Colonic mucosa (tissue), 4 donors: ENCODE results near the gene NT5DC3. TPM values are rescaled to one million over a fixed set of nuclear protein-coding genes. Genes with fewer than 3 reads are reported as not detected.

Source experiments
- DNase-seq: peaks from one replicate; pipeline ENCODE4 v3.0.0-alpha.2; 2020
- H3K27ac ChIP-seq: fragments of 200-600 bp; one replicate; pipeline ENCODE4 v1.8.0; 2021
- H3K27me3 ChIP-seq: fragments of 200-600 bp; one replicate; pipeline ENCODE4 v1.8.0; 2021
- H3K36me3 ChIP-seq: fragments of 200-600 bp; one replicate; pipeline ENCODE4 v1.8.0; 2021
- H3K4me1 ChIP-seq: fragments of 200-600 bp; one replicate; pipeline ENCODE4 v1.8.0; 2021; ENCODE audit warnings: mild to moderate bottlenecking
- H3K4me3 ChIP-seq: fragments of 200-600 bp; one replicate; pipeline ENCODE4 v1.8.0; 2021
- H3K9ac ChIP-seq, 2 donors: one replicate each; pipeline ENCODE4 v1.7.0; 2013; ENCODE audit warnings: control low read depth in 2 of 2, low read depth in 2 of 2, low read length in 2 of 2
- H3K9me3 ChIP-seq: fragments of 200-600 bp; one replicate; pipeline ENCODE4 v1.8.0; 2021
- CTCF ChIP-seq: fragments of 200-600 bp; IDR thresholded peaks from one replicate; pipeline ENCODE4 v1.8.0; 2022; ENCODE audit warnings: antibody characterized with exemption, mild to moderate bottlenecking
- intact Hi-C: fragments of 100-400 bp; cut with DNase I; formaldehyde crosslinking; loops from one replicate; pipeline ENCODE4 v1.14.1; 2022
- total RNA-seq, 2 donors: library from RNA; stranded (reverse); fragmentation: NEBNext Ultra II Directional in 1 of 2; extraction: Animal tissue kit (Norgen Biotek cat#: 25700) in 1 of 2; gene quantifications; one replicate each; pipeline ENCODE4 v1.2.1, GENCODE V29; 2021
- donor health status: healthy.
- donor health status: DM: no; HTN: no; CAD: no.
- donor health status: DM: no; HTN: no; CAD: no.

The NT5DC3 gene
- total RNA-seq, 2 donors from 2014 or later, result 10.0 to 22.6 TPM

- TF ChIP-seq CTCF, result no peak
- intact Hi-C loops, result no loop called here
- Histone ChIP-seq H3K9me3 (no peaks in the 10 kb centered on the region), H3K9ac (no peak overlapping the region), H3K27ac (no peak overlapping the region), H3K4me1 (no peaks in the 10 kb centered on the region), H3K4me3 (no peak overlapping the region), H3K36me3 (no peaks in the 10 kb centered on the region), H3K27me3 (no peaks in the 10 kb centered on the region)
- no peak for DNase-seq
Measured at GRCh38 chr12:103848917-103849491, 8.0 kb upstream of the NT5DC3 start.

- TF ChIP-seq CTCF, result no peak
- no peak overlapping the region for H3K9ac ChIP-seq
- H3K36me3 ChIP-seq, result no peaks in the 10 kb centered on the region
- H3K4me3 ChIP-seq, result no peak overlapping the region
- H3K27ac ChIP-seq, result peak overlapping the region; percentile 39
- H3K27me3 ChIP-seq, result no peaks in the 10 kb centered on the region
- no peak for DNase-seq
- intact Hi-C loops, result no loop called here
- H3K9me3 ChIP-seq, result no peaks in the 10 kb centered on the region
- H3K4me1 ChIP-seq, result peaks cover 4% of the 10 kb centered on the region
Measured at GRCh38 chr12:103848143-103848542, 7.1 kb upstream of the NT5DC3 start.

- intact Hi-C loops, result no loop called here
- Histone ChIP-seq H3K4me3 (no peak overlapping the region), H3K9me3 (no peaks in the 10 kb centered on the region), H3K27ac (no peak overlapping the region), H3K4me1 (peaks cover 4% of the 10 kb centered on the region), H3K9ac (no peak overlapping the region), H3K27me3 (no peaks in the 10 kb centered on the region), H3K36me3 (no peaks in the 10 kb centered on the region)
- DNase-seq, result no peak
- no peak for TF ChIP-seq CTCF
Measured at GRCh38 chr12:103846415-103846814, 5.4 kb upstream of the NT5DC3 start.

GRCh38 chr12:103844305-103844704 is 3.3 kb upstream of the NT5DC3 start:
- TF ChIP-seq CTCF, result no peak
- no peak overlapping the region for H3K9ac ChIP-seq
- no peak overlapping the region for H3K27ac ChIP-seq
- no peaks in the 10 kb centered on the region for H3K9me3 ChIP-seq
- H3K27me3 ChIP-seq, result no peaks in the 10 kb centered on the region
- intact Hi-C loops, result no loop called here
- no peak for DNase-seq
- H3K4me3 ChIP-seq, result no peak overlapping the region
- no peaks in the 10 kb centered on the region for H3K36me3 ChIP-seq
- peaks cover 4% of the 10 kb centered on the region for H3K4me1 ChIP-seq

GRCh38 chr12:103841690-103842584 is 903 bp upstream of the NT5DC3 start:
- Histone ChIP-seq H3K36me3 (no peaks in the 10 kb centered on the region), H3K4me1 (peaks cover 8% of the 10 kb centered on the region), H3K9ac (peak overlapping the region; percentile 26 to 51), H3K9me3 (no peaks in the 10 kb centered on the region), H3K4me3 (peak overlapping the region; percentile 65), H3K27me3 (no peaks in the 10 kb centered on the region), H3K27ac (peak overlapping the region; percentile 74)
- peak; percentile 56 for DNase-seq
- no peak for TF ChIP-seq CTCF
- intact Hi-C loops, result no loop called here
